Endometrium (tissue), 2 donors: Measurements from ENCODE around the gene CTNNA2.

Source experiments
- FAIRE-seq: peaks from 2 replicates; lab custom pipeline; 2012; peaks lifted over from hg19 to GRCh38; lab: Jason Lieb, UNC
- donor health status: control.
- donor health status: control.

Gene CTNNA2

GRCh38 chr2:80403081-80403480 is 890.2 kb downstream of the CTNNA2 start:
- FAIRE-seq: no peak

GRCh38 chr2:80407377-80407776 is 894.5 kb downstream of the CTNNA2 start:
- FAIRE-seq: no peak

GRCh38 chr2:80410346-80410745 is 897.5 kb downstream of the CTNNA2 start:
- FAIRE-seq: no peak

- no peak for FAIRE-seq
These were observed 900.3 kb downstream of the CTNNA2 start for GRCh38 chr2:80413136-80413535.

- no peak for FAIRE-seq
These were observed 904.9 kb downstream of the CTNNA2 start for GRCh38 chr2:80417737-80418136.

GRCh38 chr2:80420530-80421208 is 907.8 kb downstream of the CTNNA2 start:
- FAIRE-seq: no peak

- no peak for FAIRE-seq
These were observed 916.4 kb downstream of the CTNNA2 start for GRCh38 chr2:80429251-80429650.

- FAIRE-seq: no peak
These were observed 925.1 kb downstream of the CTNNA2 start for GRCh38 chr2:80437959-80438358.

- FAIRE-seq: no peak
These were observed 925.8 kb downstream of the CTNNA2 start for GRCh38 chr2:80438686-80439085.

GRCh38 chr2:80454628-80455027 is 941.8 kb downstream of the CTNNA2 start:
- FAIRE-seq: no peak

GRCh38 chr2:80459028-80459427 is 946.2 kb downstream of the CTNNA2 start:
- FAIRE-seq: no peak

GRCh38 chr2:80461505-80462197 is 948.8 kb downstream of the CTNNA2 start:
- no peak for FAIRE-seq

GRCh38 chr2:80462654-80463053 is 949.8 kb downstream of the CTNNA2 start:
- FAIRE-seq: no peak

- no peak for FAIRE-seq
These were observed 951.4 kb downstream of the CTNNA2 start for GRCh38 chr2:80464275-80464674.

GRCh38 chr2:80467262-80467811 is 954.5 kb downstream of the CTNNA2 start:
- no peak for FAIRE-seq

GRCh38 chr2:80469428-80469827 is 956.6 kb downstream of the CTNNA2 start:
- no peak for FAIRE-seq

GRCh38 chr2:80473069-80473468 is 960.2 kb downstream of the CTNNA2 start:
- FAIRE-seq: no peak

- FAIRE-seq: no peak
These were observed 960.9 kb downstream of the CTNNA2 start for GRCh38 chr2:80473796-80474195.

- no peak for FAIRE-seq
These were observed 963.1 kb downstream of the CTNNA2 start for GRCh38 chr2:80475970-80476369.

- no peak for FAIRE-seq
These were observed 963.8 kb downstream of the CTNNA2 start for GRCh38 chr2:80476535-80477117.

- FAIRE-seq: no peak
These were observed 969.4 kb downstream of the CTNNA2 start for GRCh38 chr2:80482276-80482675.

GRCh38 chr2:80489717-80490116 is 976.9 kb downstream of the CTNNA2 start:
- no peak for FAIRE-seq

GRCh38 chr2:80490964-80491363 is 978.1 kb downstream of the CTNNA2 start:
- no peak for FAIRE-seq
